T-helper 1 cell (primary cell): Measurements from ENCODE around the gene SLC35B1.
A peak's percentile ranks its signal among the peaks of the same experiment; 100 is the strongest.
"Not testable (repeated sequence)": the region's sequence is repeated elsewhere in the genome, so short reads cannot be mapped to it uniquely, and the experiment has no call there.

Experiments used
- DNase-seq, 5 donors: peaks; one replicate each; pipeline ENCODE4 v3.0.0-alpha.2; 2012 to 2020

Gene SLC35B1

GRCh38 chr17:49734515-49735490 is 27.0 kb upstream of the SLC35B1 start:
- no peak for DNase-seq

GRCh38 chr17:49731435-49731831 is 23.7 kb upstream of the SLC35B1 start:
- DNase-seq: no peak

DNA sequence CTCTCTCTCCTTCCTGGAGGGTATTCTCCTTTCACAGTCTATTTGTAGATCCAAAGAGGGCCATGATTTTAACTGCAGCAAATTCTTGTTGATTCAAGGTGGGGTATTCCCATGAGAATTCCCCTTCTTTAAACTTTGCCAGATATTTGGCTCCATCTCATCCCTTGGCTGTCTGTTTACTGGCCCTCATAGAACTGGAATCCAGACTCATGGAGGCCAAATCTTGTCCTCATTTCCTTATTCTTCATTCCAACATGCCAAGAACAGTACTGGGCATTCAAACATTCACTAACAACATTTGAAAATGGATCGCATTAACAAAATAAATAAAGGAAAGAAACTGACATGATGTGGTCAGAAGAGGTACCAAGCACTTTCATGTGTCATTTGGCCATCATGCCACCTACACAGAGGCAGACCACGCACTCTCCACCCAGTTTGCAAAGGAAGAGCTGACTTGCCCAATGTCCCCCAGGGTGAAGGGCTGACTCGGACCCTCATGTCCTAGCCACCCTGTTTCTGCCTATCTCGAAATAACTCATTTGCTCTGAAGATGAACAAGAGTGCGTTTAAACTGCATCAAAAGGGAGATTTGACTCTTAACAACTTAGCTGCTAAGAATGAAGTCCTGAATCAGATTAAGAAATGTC is 23.1 kb upstream of the SLC35B1 start:
- DNase-seq: no peak

DNA sequence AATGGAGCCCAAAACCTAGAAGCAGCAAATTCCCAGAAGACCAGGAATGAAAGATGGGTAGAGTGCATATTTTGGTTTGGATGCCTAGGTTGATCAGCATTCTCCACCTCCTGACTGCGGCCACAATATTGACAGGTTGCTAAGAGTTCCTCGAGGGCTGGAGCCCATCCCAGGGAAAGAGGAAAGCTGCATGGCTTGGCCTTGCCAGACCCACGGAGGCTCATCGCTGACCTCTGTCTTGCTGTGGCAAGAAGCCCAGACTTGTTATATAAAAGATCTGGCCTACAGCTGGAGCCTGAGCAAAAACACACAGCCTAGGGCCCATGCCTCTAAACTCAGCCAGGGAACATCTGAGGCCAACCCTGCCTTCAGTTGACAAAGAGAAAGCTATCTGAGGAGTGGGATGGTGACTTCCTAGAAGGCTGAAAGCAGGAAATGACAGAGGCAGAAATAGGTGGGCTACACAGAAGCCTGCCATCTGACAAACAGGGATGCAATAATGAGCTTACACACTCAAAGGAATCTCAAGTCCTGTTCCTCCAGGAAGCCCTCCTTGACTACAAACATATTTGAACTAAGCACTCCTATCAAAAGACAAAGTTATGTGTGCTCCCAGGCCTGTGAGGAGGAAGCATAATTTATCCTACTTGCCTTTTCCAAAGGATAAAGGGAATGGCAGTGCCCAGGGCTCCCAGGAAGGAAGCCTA is 22.5 kb upstream of the SLC35B1 start:
- DNase-seq: no peak

- no peak for DNase-seq
Measured at GRCh38 chr17:49729069-49729468, 21.3 kb upstream of the SLC35B1 start.

DNA sequence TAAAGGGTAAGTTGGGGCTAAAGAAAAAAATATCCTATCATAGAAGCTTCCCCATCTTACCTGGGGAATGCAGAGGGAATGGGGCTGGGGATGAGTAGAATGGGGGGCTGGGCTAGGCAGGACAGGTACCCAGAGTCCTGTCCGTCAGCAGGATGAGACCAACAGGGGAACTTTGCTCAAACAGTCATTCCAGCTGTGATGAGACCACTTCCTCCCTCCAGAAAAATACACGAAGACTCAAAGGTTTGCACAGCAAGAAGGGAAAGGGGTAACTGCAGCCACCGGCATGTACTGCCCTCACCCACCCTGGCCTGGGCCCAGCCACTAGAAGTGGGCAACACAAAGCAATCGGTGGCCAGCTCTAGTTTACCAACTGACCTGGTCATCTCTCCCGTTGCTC is 20.7 kb upstream of the SLC35B1 start:
- DNase-seq: no peak

DNA sequence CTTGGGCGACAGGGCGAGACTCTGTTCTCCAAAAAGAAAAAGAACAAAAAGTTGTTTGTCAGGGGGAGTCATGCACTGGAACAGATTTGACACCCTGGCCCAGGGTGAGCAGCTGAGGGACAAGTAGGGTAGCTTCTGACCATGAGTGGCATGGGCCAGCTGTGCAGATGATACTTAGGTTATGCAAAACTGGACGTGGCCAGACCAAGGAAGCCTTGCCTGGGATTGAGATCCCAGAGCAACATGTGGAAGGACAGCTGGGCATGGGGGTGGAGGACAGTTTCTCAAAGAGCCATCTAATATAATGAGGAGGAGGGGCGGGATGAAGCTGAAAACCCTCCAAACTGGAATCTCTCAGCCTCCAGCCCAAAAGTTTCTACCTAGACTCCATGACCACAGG is 19.6 kb upstream of the SLC35B1 start:
- no peak for DNase-seq

DNA sequence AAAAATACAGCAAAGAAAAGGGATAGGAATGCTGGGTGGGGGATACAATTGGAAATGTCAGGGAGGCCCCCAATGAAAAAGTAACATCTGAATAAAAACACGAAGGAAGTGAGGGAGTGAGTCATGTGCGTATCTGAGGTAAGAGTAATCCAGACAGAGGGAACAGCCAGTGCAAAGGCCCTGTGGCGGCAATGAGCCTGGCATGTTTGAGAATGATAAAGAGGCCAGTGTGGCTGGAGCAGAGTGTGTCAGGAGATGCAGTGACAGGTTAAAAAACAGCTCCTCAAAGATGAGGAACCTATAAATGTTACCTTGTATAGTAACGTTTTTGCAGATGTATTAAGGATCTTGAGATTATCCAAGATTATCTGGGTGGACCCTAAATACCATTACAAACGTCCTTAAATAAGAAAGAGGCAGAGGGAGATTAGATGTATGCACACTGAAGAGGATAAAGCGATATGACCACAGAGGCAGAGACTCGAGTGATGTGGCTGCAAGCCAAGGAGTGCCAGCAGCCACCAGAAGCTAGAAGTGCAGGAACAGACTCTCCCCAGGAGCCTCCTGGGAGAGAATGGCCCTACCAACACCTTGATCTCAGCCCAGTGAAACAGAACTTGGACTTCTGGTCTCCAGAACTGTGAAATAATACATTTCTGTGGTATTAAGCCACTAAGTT is 17.8 kb upstream of the SLC35B1 start:
- no peak for DNase-seq

GRCh38 chr17:49724552-49724951 is 16.8 kb upstream of the SLC35B1 start:
- DNase-seq: not testable (repeated sequence)

GRCh38 chr17:49723423-49723822 is 15.7 kb upstream of the SLC35B1 start:
- no peak for DNase-seq

DNA sequence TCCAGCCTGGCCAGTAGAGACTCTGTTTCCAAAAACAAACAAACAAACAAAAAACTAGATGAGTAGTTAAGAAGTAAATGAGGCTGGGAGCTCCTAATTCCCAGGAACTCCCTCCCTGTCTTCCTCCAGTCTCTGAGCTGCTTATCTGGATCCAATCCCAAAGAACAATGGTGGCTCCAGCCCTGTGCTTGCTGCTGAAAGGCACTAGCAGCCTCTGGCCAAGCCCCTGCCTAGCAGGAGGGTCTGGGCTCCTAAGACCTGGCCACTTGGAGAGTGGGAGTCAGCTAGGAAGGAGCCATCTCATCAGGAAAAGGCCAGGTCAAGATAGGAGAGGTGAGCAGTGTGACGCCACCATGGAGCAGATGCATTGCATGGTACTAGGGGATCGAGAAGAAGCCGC is 14.3 kb upstream of the SLC35B1 start:
- DNase-seq: no peak

DNA sequence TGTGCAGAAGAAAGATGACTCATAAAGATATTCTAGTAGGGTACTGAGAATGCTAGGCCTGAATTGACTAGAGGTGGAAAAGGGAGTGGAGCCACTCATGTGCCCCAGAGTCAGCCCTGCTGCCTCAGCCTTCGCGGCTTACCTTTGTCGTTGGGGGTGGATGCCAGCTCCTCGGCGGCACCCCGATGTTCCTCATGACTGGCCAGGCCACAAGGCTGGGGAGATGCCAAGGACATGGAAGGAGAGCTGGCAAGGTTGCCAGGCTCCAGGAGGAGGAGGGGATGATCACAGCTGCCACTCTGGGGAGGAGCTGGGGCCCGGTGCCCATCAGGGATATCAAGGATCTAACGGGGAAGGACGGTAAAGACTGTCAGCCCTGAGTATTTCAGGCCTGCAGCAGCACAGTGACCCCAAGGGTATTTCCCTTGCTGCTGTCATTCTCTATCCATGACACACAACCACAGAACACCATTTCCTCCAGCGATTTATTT is 9.7 kb upstream of the SLC35B1 start:
- DNase-seq: peak in 1 of 5 donors; percentile 62

GRCh38 chr17:49716668-49717364 is 9.1 kb upstream of the SLC35B1 start:
- no peak for DNase-seq

DNA sequence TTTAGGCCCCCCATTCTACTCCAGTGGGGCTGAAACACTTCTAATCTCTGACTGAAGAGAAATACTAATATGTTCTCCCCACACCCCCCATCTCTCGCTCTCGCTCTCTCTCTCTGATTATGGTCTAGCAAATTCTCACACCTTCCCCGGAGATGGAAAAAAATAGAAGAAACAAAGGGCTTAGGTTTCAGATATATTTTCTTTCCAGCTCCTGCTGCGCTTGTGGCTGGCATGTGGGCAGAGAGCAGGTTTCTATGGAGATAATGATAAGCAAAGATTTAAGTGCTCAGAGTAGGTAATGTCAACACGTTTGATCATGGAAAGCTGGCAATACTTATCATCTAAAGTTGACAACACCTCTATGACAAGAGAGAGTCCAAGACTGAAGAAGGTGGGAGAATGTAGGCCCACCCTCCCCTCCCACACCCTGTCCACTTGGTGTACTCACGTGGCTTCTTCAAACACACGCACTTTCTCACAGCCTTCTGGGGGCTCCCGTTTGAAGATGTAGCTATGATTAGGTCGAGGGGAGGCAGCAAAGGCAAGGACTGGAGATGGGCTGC is 8.0 kb upstream of the SLC35B1 start:
- peak; percentile 20 to 57 (median 49) for DNase-seq

GRCh38 chr17:49715216-49715615 is 7.5 kb upstream of the SLC35B1 start:
- peak in 2 of 5 donors; percentile 12 to 72 for DNase-seq

GRCh38 chr17:49708515-49709183 is 885 bp upstream of the SLC35B1 start:
- peak in 1 of 5 donors; percentile 16 for DNase-seq

- peak in 3 of 5 donors; percentile 18 to 31 (median 29) for DNase-seq
Measured at GRCh38 chr17:49707246-49707607, 537 bp downstream of the SLC35B1 start.

DNA sequence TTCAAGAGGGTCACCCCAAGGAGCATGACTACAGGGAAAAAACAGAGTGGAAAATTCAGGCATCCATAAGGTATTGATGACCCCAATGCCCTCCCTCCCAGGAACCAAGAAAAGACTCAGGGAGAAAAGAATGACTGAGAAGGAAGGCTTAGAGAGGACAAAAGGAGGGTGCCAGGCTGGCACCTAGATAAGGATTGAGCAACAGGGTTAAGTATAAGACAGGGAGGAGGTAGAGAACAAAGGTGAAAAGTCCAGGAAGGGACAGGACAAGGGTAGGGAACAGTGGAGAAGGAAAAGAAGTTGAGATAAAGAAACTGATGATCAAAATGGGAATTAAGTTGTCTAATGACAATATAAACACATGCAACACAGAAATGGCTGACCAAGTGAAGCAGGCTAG is 2.5 kb downstream of the SLC35B1 start:
- no peak for DNase-seq

- DNase-seq: peak in 1 of 5 donors; percentile 35
Measured at GRCh38 chr17:49703557-49704277, 4.0 kb downstream of the SLC35B1 start.

- DNase-seq: no peak
Measured at GRCh38 chr17:49700960-49701359, 6.8 kb downstream of the SLC35B1 start.
